ENCODE measurements around the gene SASH1.

SASH1 gene

GRCh38 chr6:148495029-148495428 is 152.4 kb downstream of the SASH1 start:
- no peak for DNase-seq (ENCODE audit: low read depth)

GRCh38 chr6:148497257-148497656 is 154.6 kb downstream of the SASH1 start:
- DNase-seq (ENCODE audit: low read depth) = peak; percentile 77

- DNase-seq (ENCODE audit: low read depth) = no peak
Measured at GRCh38 chr6:148497717-148498116, 155.1 kb downstream of the SASH1 start.

GRCh38 chr6:148500402-148500801 is 157.8 kb downstream of the SASH1 start:
- DNase-seq (ENCODE audit: low read depth) = no peak

GRCh38 chr6:148501178-148501590 is 158.5 kb downstream of the SASH1 start:
- DNase-seq (ENCODE audit: low read depth) = peak; percentile 99

- no peak for DNase-seq (ENCODE audit: low read depth)
Measured at GRCh38 chr6:148502083-148502772, 159.6 kb downstream of the SASH1 start.

- DNase-seq (ENCODE audit: low read depth) = no peak
Measured at GRCh38 chr6:148502773-148503135, 160.1 kb downstream of the SASH1 start.

- no peak for DNase-seq (ENCODE audit: low read depth)
Measured at GRCh38 chr6:148503703-148504102, 161.1 kb downstream of the SASH1 start.

- no peak for DNase-seq (ENCODE audit: low read depth)
Measured at GRCh38 chr6:148507774-148508173, 165.1 kb downstream of the SASH1 start.

- DNase-seq (ENCODE audit: low read depth) = no peak
Measured at GRCh38 chr6:148508401-148509041, 165.9 kb downstream of the SASH1 start.

GRCh38 chr6:148509119-148509799 is 166.6 kb downstream of the SASH1 start:
- DNase-seq (ENCODE audit: low read depth) = no peak

GRCh38 chr6:148509800-148510581 is 167.4 kb downstream of the SASH1 start:
- DNase-seq (ENCODE audit: low read depth) = peak; percentile 97

- DNase-seq (ENCODE audit: low read depth) = no peak
Measured at GRCh38 chr6:148513145-148514071, 170.8 kb downstream of the SASH1 start.

- DNase-seq (ENCODE audit: low read depth) = no peak
Measured at GRCh38 chr6:148514091-148514845, 171.6 kb downstream of the SASH1 start.

GRCh38 chr6:148516217-148516616 is 173.6 kb downstream of the SASH1 start:
- DNase-seq (ENCODE audit: low read depth) = no peak

GRCh38 chr6:148516617-148517016 is 174.0 kb downstream of the SASH1 start:
- DNase-seq (ENCODE audit: low read depth) = no peak

GRCh38 chr6:148517470-148517869 is 174.8 kb downstream of the SASH1 start:
- no peak for DNase-seq (ENCODE audit: low read depth)

GRCh38 chr6:148518511-148519156 is 176.0 kb downstream of the SASH1 start:
- DNase-seq (ENCODE audit: low read depth) = no peak

- no peak for DNase-seq (ENCODE audit: low read depth)
Measured at GRCh38 chr6:148520109-148520841, 177.6 kb downstream of the SASH1 start.
